ENCODE results near the gene ZMYND12.

DNA sequence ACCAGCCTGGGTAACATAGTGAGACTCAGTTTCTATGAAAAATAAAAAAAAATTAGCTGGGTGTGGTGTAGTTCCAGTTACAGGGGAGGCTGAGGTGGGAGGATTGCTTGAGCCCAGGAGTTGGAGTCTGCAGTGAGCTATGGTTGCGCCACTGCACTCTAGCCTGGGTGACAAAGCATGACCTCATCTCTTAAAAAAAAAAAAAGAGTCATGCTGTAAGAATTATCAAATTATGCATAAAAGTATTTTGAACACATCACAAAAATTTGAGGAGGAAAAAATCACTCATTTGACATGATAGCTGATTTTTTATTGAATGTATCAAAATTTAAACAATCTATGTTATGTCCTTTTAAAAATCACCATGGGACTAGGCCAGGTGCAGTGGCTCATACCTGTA lies 25.1 kb upstream of the ZMYND12 start:
- TF ChIP-seq CTCF (conservative IDR thresholded peaks at IDR 0.05; ENCODE audit: low read depth, low read length), result no peak
- TF ChIP-seq EZH2 (IDR thresholded peaks at IDR 0.05; ENCODE audit: low read length, unreplicated experiment), result no peak
